Measurements from ENCODE around the gene TBRG1. TPM values are rescaled to one million over a fixed set of nuclear protein-coding genes. Genes with fewer than 3 reads are reported as not detected.

The TBRG1 gene
- total RNA-seq, 1 experiment from 2014 or later = 20.6 TPM

- peak; percentile 93 for ATAC-seq
- intact Hi-C loops (cut with micrococcal nuclease) = loop anchor here (1.0 kb wide), 3 partner anchors 25 to 223 kb away; no protein-coding TSS in a partner anchor
Observed at GRCh38 chr11:124644426-124645280, 22.0 kb downstream of the TBRG1 start.

GRCh38 chr11:124646148-124646547 is 23.5 kb downstream of the TBRG1 start:
- Histone ChIP-seq H3K27me3 (ENCODE audit: low read length) (no peaks in the 10 kb centered on the region), H2AFZ (ENCODE audit: low read length) (no peak overlapping the region), H3K9me2 (replicated peaks; ENCODE audit: low read length) (no peaks in the 10 kb centered on the region), H3F3A (ENCODE audit: low read length, unreplicated experiment) (no peaks in the 10 kb centered on the region), H3K9me3 (ENCODE audit: low read length) (no peaks in the 10 kb centered on the region), H3K4me3 (ENCODE audit: low read length) (no peak overlapping the region), H3K36me3 (ENCODE audit: low read depth, low read length) (no peaks in the 10 kb centered on the region), H3K27ac (ENCODE audit: low read length) (no peak overlapping the region), H3K4me1 (ENCODE audit: insufficient read depth, low read length) (peaks cover 9% of the 10 kb centered on the region; the same call in 1 of the 2 replicates), H3K79me2 (ENCODE audit: low read length) (no peaks in the 10 kb centered on the region), H3K9ac (ENCODE audit: low read length) (no peak overlapping the region), H3K4me2 (ENCODE audit: low read length) (no peak overlapping the region), H4K20me1 (ENCODE audit: low read length) (no peaks in the 10 kb centered on the region)
- BruUV-seq (replicated peaks) = no TSS peak
- CTCF ChIA-PET = no interaction called here
- POLR2A ChIA-PET (ENCODE audit: unreplicated experiment) = no interaction called here
- no peak for ATAC-seq
- no peak for TF ChIP-seq EZH2phosphoT487 (IDR thresholded peaks at IDR 0.05; ENCODE audit: borderline replicate concordance, low read length)
- intact Hi-C loops (cut with micrococcal nuclease) = no loop called here
- no peak for DNase-seq

More at GRCh38 chr11:124644426-124645280, 22.0 kb downstream of the TBRG1 start:
- no peaks in the 10 kb centered on the region for H3K79me2 ChIP-seq (ENCODE audit: low read length)
- H3K9me3 ChIP-seq (ENCODE audit: low read length) = no peaks in the 10 kb centered on the region
- no peak overlapping the region for H3K27ac ChIP-seq (ENCODE audit: low read length)
- H3K4me1 ChIP-seq (ENCODE audit: insufficient read depth, low read length) = peaks cover 9% of the 10 kb centered on the region; the same call in 1 of the 2 replicates
- 0 out of 2 replicates have a peak, but pooled peaks cover 7% of the 10 kb centered on the region for H3K36me3 ChIP-seq (ENCODE audit: low read depth, low read length)
- peak overlapping the region; percentile 83 for H3K4me2 ChIP-seq (ENCODE audit: low read length)
- peak overlapping the region; percentile 86 for H2AFZ ChIP-seq (ENCODE audit: low read length)
- no peaks in the 10 kb centered on the region for H3K9me2 ChIP-seq (replicated peaks; ENCODE audit: low read length)
- no peaks in the 10 kb centered on the region for H4K20me1 ChIP-seq (ENCODE audit: low read length)
- peak overlapping the region; percentile 26 for H3K9ac ChIP-seq (ENCODE audit: low read length)
- peak; percentile 72 for DNase-seq
- no peaks in the 10 kb centered on the region for H3F3A ChIP-seq (ENCODE audit: low read length, unreplicated experiment)
- H3K4me3 ChIP-seq (ENCODE audit: low read length) = peak overlapping the region; percentile 57
- BruUV-seq (replicated peaks) = no TSS peak
- H3K27me3 ChIP-seq (ENCODE audit: low read length) = no peaks in the 10 kb centered on the region
- POLR2A ChIA-PET (ENCODE audit: unreplicated experiment) = interaction anchor here (0.5 to 0.7 kb wide), 3 partner anchors 29 to 1107 kb away, joined by 3 to 6 read pairs (median 3); partner anchors contain the start of genes SIAE and SPA17
- TF ChIP-seq CTCF (conservative IDR thresholded peaks at IDR 0.05; ENCODE audit: low read depth, low read length) (peak; percentile 97), EZH2phosphoT487 (IDR thresholded peaks at IDR 0.05; ENCODE audit: borderline replicate concordance, low read length) (no peak)
- CTCF ChIA-PET = interaction anchor here (0.5 to 0.9 kb wide), 4 partner anchors 24 to 242 kb away, joined by 3 to 5 read pairs (median 4); no protein-coding TSS in a partner anchor

- H3K9me2 ChIP-seq (replicated peaks; ENCODE audit: low read length) = no peaks in the 10 kb centered on the region
- peaks cover 9% of the 10 kb centered on the region; the same call in 1 of the 2 replicates for H3K4me1 ChIP-seq (ENCODE audit: insufficient read depth, low read length)
- no peaks in the 10 kb centered on the region for H3K9me3 ChIP-seq (ENCODE audit: low read length)
- H3K27ac ChIP-seq (ENCODE audit: low read length) = no peak overlapping the region
- DNase-seq (no peak), ATAC-seq (no peak)
- ChIA-PET CTCF (interaction anchor here (0.7 kb wide), 1 partner anchor 40 kb away, joined by 3 read pairs; no protein-coding TSS in a partner anchor), POLR2A (ENCODE audit: unreplicated experiment) (interaction anchor here (0.6 kb wide), 1 partner anchor 20 kb away, joined by 3 read pairs; no protein-coding TSS in a partner anchor)
- H3F3A ChIP-seq (ENCODE audit: low read length, unreplicated experiment) = no peaks in the 10 kb centered on the region
- TF ChIP-seq CTCF (conservative IDR thresholded peaks at IDR 0.05; ENCODE audit: low read depth, low read length) = no peak
- no peak for TF ChIP-seq EZH2phosphoT487 (IDR thresholded peaks at IDR 0.05; ENCODE audit: borderline replicate concordance, low read length)
- TF ChIP-seq EZH2 (IDR thresholded peaks at IDR 0.05; ENCODE audit: low read length, unreplicated experiment) = no peak
- no peak overlapping the region for H3K4me2 ChIP-seq (ENCODE audit: low read length)
- H3K79me2 ChIP-seq (ENCODE audit: low read length) = no peaks in the 10 kb centered on the region
- no TSS peak for BruUV-seq (replicated peaks)
- H3K4me3 ChIP-seq (ENCODE audit: low read length) = no peak overlapping the region
- no peaks in the 10 kb centered on the region for H3K27me3 ChIP-seq (ENCODE audit: low read length)
- intact Hi-C loops (cut with micrococcal nuclease) = no loop called here
- no peak overlapping the region for H3K9ac ChIP-seq (ENCODE audit: low read length)
- no peaks in the 10 kb centered on the region for H3K36me3 ChIP-seq (ENCODE audit: low read depth, low read length)
- H4K20me1 ChIP-seq (ENCODE audit: low read length) = no peaks in the 10 kb centered on the region
- H2AFZ ChIP-seq (ENCODE audit: low read length) = no peak overlapping the region
Observed at GRCh38 chr11:124648610-124649009, 25.9 kb downstream of the TBRG1 start.
